ENCODE measurements around the gene IL15RA. TPM values are rescaled to one million over a fixed set of nuclear protein-coding genes. Genes with fewer than 3 reads are reported as not detected.

IL15RA gene
- total and polyA plus RNA-seq, 2 donors (not counting 1 experiment from before 2014, with no cell fraction given): 9.3 to 9.6 TPM

DNA sequence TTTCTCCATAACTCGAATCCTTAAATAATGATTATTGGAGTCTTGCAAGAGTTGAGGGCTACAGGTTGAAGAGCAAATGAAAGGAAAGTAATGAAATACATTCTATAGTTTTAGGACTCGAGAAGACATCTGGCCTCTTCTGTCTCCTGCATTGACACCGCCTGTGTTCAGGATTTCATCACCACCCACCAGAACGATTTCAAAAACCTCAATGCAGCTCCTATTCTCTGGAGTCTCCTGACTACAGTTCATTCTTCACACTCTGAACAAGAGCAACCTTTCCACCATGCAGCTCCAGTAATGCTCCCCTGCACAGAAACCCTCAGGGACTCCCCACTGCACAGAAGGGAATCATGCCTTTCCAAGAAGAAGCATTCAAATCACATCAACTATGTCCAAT lies 5.5 kb downstream of the IL15RA start:
- Histone ChIP-seq H3K9ac (ENCODE audit: low read length) (peak overlapping the region; percentile 7), H3K79me2 (ENCODE audit: control insufficient read depth, insufficient read depth, low read length) (peaks cover 61% of the 10 kb centered on the region), H4K20me1 (ENCODE audit: control insufficient read depth, insufficient read depth, low read length, poor library complexity, severe bottlenecking) (no peaks in the 10 kb centered on the region), H3K4me1 (ENCODE audit: control insufficient read depth in 2 of 2, insufficient read depth in 2 of 2, low read length in 2 of 2) (peaks cover 12 to 37% of the 10 kb centered on the region in 2 donors), H3K9me3 (ENCODE audit: control extremely low read depth in 1 of 3, control insufficient read depth in 2 of 3, insufficient read depth in 1 of 3, low read length in 2 of 3) (no peaks in the 10 kb centered on the region), H3K36me3 (replicated peaks in 1 of 2; ENCODE audit: control extremely low read depth in 1 of 2, control insufficient read depth in 1 of 2, extremely low read depth in 1 of 2, insufficient read depth in 2 of 2, low read length in 1 of 2) (no peaks in the 10 kb centered on the region), H3K27ac (ENCODE audit: low read length in 2 of 2) (no peak overlapping the region), H3K4me2 (replicated peaks; ENCODE audit: low read depth, low read length, poor library complexity, severe bottlenecking) (peak overlapping the region; percentile 34), H3K4me3 (ENCODE audit: control extremely low read depth in 1 of 5, extremely low read depth in 1 of 5, insufficient read depth in 1 of 5, low read depth in 2 of 5, low read length in 4 of 5) (peak overlapping the region in 1 of 5 experiments; percentile 12), H3K27me3 (replicated peaks in 1 of 4; ENCODE audit: control extremely low read depth in 1 of 4, control insufficient read depth in 3 of 4, insufficient read depth in 4 of 4, low read length in 3 of 4) (no peaks in the 10 kb centered on the region), H2AFZ (ENCODE audit: insufficient read depth, low read depth, low read length, poor library complexity, severe bottlenecking) (peak overlapping the region; percentile 35)
- WGBS (ENCODE audit: insufficient coverage): 48% methylated on average over 2 of the region's 4 CpGs
- Mint-ChIP-seq H3K4me3 (peak overlapping the region; percentile 56), H3K27me3 (no peaks in the 10 kb centered on the region), H3K9me3 (ENCODE audit: insufficient read depth) (no peaks in the 10 kb centered on the region), H3K27ac (peak overlapping the region; percentile 17), H3K4me1 (peaks cover 44% of the 10 kb centered on the region)
- ChIA-PET POLR2A (no interaction called here), CTCF (interaction anchor here (0.6 to 0.9 kb wide), 3 partner anchors 90 to 294 kb away, joined by 3 to 7 read pairs (median 3); partner anchors contain the start of gene IL2RA)
- TF ChIP-seq, protein P1, sequence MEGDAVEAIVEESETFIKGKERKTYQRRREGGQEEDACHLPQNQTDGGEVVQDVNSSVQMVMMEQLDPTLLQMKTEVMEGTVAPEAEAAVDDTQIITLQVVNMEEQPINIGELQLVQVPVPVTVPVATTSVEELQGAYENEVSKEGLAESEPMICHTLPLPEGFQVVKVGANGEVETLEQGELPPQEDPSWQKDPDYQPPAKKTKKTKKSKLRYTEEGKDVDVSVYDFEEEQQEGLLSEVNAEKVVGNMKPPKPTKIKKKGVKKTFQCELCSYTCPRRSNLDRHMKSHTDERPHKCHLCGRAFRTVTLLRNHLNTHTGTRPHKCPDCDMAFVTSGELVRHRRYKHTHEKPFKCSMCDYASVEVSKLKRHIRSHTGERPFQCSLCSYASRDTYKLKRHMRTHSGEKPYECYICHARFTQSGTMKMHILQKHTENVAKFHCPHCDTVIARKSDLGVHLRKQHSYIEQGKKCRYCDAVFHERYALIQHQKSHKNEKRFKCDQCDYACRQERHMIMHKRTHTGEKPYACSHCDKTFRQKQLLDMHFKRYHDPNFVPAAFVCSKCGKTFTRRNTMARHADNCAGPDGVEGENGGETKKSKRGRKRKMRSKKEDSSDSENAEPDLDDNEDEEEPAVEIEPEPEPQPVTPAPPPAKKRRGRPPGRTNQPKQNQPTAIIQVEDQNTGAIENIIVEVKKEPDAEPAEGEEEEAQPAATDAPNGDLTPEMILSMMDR (IDR thresholded peaks at IDR 0.05): no peak
- no peak for TF ChIP-seq EZH2 (IDR thresholded peaks at IDR 0.05; ENCODE audit: borderline replicate concordance, insufficient read depth, low read depth, low read length, poor library complexity, severe bottlenecking)
- intact Hi-C loops (cut with micrococcal nuclease): loop anchor here (10.0 kb wide), 1 partner anchor 1503 kb away; no protein-coding TSS in a partner anchor
- DNase-seq (no peak), ATAC-seq (ENCODE audit: low read depth) (no peak)

DNA sequence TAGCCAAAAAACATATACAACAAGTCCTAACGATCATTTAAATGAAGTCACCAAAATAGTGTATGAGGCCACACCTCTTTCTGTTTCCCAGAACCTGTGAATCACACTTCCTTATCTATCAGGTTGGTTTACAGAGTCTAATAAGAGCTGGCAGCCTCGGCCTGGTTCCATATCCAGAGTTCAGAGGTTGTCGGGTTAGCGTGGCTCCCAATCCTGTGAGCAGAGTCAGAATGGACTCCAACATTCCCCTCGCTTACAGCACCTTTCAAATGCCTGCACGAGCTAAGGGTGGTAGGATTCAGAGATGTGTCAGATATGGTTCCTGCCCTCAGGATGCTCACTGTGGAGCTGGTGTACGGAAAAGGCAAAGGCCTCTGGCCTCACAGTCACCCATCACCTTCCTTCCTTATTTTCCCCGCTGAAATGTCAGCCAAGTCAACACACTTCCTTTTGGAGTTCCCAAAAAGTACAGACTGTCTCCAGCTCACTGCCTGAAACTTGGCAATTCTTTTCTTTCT lies 6.0 kb downstream of the IL15RA start:
- 39% methylated on average over 5 of the region's 8 CpGs for WGBS (ENCODE audit: insufficient coverage)
- peak overlapping the region in 1 of 5 experiments; percentile 12 for H3K4me3 ChIP-seq (ENCODE audit: control extremely low read depth in 1 of 5, extremely low read depth in 1 of 5, insufficient read depth in 1 of 5, low read depth in 2 of 5, low read length in 4 of 5)
- peak overlapping the region in 1 of 2 donors; percentile 33 for H3K27ac ChIP-seq (ENCODE audit: low read length in 2 of 2)
- Mint-ChIP-seq H3K27ac (peak overlapping the region; percentile 52), H3K27me3 (no peaks in the 10 kb centered on the region), H3K4me3 (peak overlapping the region; percentile 56), H3K9me3 (ENCODE audit: insufficient read depth) (no peaks in the 10 kb centered on the region), H3K4me1 (peaks cover 42% of the 10 kb centered on the region)
- peak; percentile 22 for DNase-seq
- peak overlapping the region; percentile 35 for H2AFZ ChIP-seq (ENCODE audit: insufficient read depth, low read depth, low read length, poor library complexity, severe bottlenecking)
- peak overlapping the region; percentile 7 for H3K9ac ChIP-seq (ENCODE audit: low read length)
- H3K36me3 ChIP-seq (replicated peaks in 1 of 2; ENCODE audit: control extremely low read depth in 1 of 2, control insufficient read depth in 1 of 2, extremely low read depth in 1 of 2, insufficient read depth in 2 of 2, low read length in 1 of 2): no peaks in the 10 kb centered on the region
- H3K27me3 ChIP-seq (replicated peaks in 1 of 4; ENCODE audit: control extremely low read depth in 1 of 4, control insufficient read depth in 3 of 4, insufficient read depth in 4 of 4, low read length in 3 of 4): no peaks in the 10 kb centered on the region
- peaks cover 58% of the 10 kb centered on the region for H3K79me2 ChIP-seq (ENCODE audit: control insufficient read depth, insufficient read depth, low read length)
- peak overlapping the region; percentile 34 for H3K4me2 ChIP-seq (replicated peaks; ENCODE audit: low read depth, low read length, poor library complexity, severe bottlenecking)
- H4K20me1 ChIP-seq (ENCODE audit: control insufficient read depth, insufficient read depth, low read length, poor library complexity, severe bottlenecking): no peaks in the 10 kb centered on the region
- peak; percentile 31 for ATAC-seq (ENCODE audit: low read depth)
- intact Hi-C loops (cut with micrococcal nuclease): loop anchor here (10.0 kb wide), 1 partner anchor 1503 kb away; no protein-coding TSS in a partner anchor
- CTCF ChIA-PET: interaction anchor here (0.6 to 0.9 kb wide), 3 partner anchors 91 to 294 kb away, joined by 3 to 7 read pairs (median 3); partner anchors contain the start of gene IL2RA
- no peak for TF ChIP-seq EZH2 (IDR thresholded peaks at IDR 0.05; ENCODE audit: borderline replicate concordance, insufficient read depth, low read depth, low read length, poor library complexity, severe bottlenecking)
- TF ChIP-seq, protein P1 (IDR thresholded peaks at IDR 0.05): no peak
- no peaks in the 10 kb centered on the region for H3K9me3 ChIP-seq (ENCODE audit: control extremely low read depth in 1 of 3, control insufficient read depth in 2 of 3, insufficient read depth in 1 of 3, low read length in 2 of 3)
- peaks cover 12 to 35% of the 10 kb centered on the region in 2 donors for H3K4me1 ChIP-seq (ENCODE audit: control insufficient read depth in 2 of 2, insufficient read depth in 2 of 2, low read length in 2 of 2)
- POLR2A ChIA-PET: no interaction called here

All from B cell (primary cell).